ENCODE measurements around the gene TOMM7. TPM values are rescaled to one million over a fixed set of nuclear protein-coding genes. Genes with fewer than 3 reads are reported as not detected.

Gene TOMM7
- total RNA-seq (2014; rRNA removed; shearing (Covaris generic)), result 130 and 179 TPM in 2 replicates

DNA sequence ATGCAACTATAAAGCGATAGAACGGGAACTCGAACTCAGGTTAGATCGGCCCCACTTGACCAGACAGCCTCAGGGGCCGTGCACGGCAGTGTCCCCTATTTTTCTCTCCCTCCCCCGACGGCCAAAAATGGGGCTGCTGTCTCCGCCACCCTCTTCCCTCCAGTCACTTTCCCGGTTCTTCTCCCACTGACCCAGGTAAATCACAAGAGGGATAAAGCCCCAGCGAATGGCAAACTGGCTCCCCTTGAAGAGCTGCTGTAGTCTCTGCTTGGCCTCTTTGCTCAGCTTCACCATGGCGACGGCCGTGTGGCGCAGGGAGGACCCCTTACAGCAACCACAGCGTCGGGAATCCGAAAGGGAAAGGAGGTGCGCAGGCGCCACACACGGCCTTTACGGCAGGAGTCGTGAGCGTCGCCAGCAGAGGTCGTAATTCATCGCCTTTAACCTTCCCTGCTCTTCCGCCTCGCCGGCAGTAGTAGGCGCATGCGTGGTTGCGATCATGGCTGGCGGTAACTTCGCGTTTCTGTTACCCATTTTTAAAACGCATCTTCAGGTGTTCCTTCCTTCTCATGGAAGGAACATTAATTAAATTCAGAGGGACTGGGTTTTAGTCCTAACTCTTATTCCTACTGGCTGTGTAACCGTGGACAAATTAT is at the start of gene TOMM7:
Gene TOMM7, minus strand, starts transcription at position 364 of the 656 bp plus-strand sequence. Its CDS starts 70 bp downstream, at position 294.
- peak; percentile 97 for DNase-seq (ENCODE audit: low read depth)

DNA sequence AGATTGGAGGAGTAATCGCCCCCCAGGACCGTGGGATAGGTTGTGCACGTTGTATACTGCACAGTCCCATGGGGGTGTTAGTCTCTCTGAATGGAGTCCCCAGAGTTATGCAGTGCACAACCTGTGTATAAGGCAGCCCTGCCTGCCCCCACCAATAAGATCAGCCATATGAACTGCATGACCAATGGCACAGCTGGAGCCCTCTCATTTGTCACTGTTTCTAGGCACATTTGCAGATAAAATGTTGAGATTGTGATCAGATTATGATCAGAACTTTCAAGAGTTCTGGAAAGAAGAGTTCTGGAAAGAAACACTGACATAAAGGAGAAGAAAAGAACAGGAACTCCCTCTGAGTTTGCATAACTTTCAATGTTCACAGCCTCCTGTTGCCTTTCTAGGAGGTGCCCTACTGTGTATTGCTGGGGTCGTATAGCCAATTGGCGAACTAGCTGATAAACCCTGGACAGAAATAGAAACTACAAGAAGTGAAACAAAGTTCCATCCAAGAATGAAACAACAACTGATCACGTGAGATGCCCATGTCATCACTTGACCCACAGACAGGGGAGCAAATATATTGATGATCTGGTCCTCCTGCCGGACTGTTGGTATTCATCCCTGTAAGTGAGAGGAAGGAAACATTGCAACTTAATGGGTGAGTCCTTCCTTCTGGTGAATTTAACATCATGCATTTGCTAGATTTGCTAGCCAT is 49.6 kb upstream of the TOMM7 start:
- DNase-seq (ENCODE audit: low read depth), result no peak

- no peak for DNase-seq (ENCODE audit: low read depth)
Observed at GRCh38 chr7:22871661-22872060, 49.0 kb upstream of the TOMM7 start.

DNA sequence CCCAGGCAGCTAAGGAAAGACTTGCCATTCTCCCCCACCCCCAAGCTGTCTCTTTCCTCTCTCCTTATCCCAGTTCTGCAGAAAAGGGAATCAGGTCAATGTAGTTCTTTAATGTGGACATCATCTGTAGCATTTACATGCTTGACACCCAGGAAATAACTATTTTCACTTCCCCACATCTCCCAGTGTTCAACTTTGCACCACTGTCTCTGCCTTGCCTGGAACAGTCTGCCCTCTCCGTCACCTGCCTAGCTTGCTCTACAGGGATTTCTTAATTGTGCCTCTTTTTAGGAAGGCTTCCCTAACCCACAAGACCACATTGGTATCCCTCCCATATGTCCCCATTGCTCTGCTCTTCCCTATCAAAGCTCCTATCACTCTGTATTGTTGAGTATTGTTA is 45.9 kb upstream of the TOMM7 start:
- DNase-seq (ENCODE audit: low read depth), result no peak

DNA sequence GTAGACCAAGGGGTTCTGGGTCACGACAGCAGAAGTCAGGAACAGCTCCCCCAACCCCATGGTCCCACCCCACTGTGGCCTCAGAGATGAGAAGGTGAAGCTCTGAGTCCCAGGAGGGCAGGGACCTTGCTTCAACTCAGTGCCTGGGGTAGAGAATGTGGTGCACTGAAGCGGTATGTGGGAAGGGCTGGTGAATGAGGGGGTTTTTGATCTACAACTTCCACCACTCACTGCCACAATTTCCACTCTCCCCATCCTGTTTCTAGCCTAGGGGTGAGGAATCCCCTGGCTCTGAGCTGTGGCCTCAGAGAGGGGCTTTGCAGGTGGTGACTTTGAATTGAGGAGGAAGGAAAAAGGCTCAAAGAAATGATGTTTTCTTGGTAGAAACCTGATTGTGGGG is 44.9 kb upstream of the TOMM7 start:
- no peak for DNase-seq (ENCODE audit: low read depth)

GRCh38 chr7:22867003-22867402 is 44.4 kb upstream of the TOMM7 start:
- no peak for DNase-seq (ENCODE audit: low read depth)

DNA sequence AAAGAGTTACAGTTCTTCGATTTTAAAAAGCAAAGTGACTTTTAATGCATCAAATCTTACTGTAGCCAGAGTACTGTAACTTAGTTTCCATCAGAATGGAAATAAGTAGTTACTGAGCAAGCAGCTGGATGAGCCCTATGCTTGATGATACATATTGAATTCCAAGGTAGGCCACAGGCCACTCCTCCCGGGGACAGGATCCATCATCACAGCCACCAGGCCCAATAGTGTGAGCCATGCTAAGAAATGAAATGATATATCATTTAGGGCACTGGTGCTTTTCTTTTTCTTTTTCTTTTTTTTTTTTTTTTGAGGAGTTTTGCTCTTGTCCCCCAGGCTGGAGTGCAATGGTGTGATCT is 42.9 kb upstream of the TOMM7 start:
- DNase-seq (ENCODE audit: low read depth), result no peak

DNA sequence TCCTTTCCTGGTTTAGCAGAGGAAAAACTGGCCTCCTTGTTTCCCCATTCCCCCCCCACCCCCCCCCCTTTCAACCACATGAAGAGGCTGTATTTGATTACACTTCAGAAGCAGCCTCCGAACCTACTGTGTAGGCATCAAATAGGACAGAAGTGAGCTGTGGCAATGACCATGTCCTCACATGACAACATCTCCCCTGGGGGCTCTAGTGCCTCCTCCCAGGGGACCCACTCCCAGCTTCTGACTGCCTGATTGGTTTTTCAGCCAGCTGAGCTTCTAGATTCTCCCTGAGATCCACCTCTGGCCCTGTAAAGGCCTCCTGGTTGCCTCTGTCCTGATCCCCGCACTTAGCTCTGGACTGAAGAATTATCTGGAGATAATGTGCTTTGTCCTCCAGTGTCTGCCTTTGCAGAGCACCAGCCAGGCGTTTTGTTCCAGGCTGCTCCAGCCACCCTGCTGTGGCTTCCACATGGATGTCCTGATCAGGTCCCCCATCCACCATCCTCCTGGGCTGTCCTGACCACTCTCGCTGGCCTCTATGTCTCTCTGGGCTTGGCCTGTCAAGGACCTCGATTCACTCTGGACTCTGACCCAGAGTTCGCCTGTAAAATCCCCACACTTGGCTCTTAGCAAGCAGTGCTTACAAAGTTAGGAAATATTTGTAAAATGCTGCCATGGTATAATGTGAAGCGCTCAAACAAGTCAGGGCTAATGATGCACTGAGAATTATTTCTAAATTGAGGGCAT is 42.4 kb upstream of the TOMM7 start:
- DNase-seq (ENCODE audit: low read depth), result no peak

DNA sequence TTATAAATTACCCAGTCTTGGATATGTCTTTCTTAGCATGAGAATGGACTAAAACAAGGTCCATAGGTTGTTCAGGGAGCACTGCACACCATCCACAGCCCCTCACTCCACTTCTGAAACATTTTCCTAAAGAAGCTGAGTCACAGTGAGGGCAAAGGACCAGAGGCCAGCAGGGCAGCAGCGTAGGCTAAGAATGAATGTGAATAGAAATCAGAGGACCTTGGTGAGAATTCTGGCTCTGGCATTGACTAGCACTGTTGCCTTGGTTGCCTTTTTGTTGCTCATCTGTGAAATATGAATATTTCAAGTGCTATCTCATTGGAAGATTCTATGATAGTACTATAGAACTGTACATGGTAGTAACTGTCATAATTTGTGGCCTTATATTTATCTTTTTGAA is 41.7 kb upstream of the TOMM7 start:
- no peak for DNase-seq (ENCODE audit: low read depth)

- DNase-seq (ENCODE audit: low read depth), result no peak
Observed at GRCh38 chr7:22863156-22863899, 40.7 kb upstream of the TOMM7 start.

GRCh38 chr7:22861576-22861975 is 38.9 kb upstream of the TOMM7 start:
- DNase-seq (ENCODE audit: low read depth), result no peak

DNA sequence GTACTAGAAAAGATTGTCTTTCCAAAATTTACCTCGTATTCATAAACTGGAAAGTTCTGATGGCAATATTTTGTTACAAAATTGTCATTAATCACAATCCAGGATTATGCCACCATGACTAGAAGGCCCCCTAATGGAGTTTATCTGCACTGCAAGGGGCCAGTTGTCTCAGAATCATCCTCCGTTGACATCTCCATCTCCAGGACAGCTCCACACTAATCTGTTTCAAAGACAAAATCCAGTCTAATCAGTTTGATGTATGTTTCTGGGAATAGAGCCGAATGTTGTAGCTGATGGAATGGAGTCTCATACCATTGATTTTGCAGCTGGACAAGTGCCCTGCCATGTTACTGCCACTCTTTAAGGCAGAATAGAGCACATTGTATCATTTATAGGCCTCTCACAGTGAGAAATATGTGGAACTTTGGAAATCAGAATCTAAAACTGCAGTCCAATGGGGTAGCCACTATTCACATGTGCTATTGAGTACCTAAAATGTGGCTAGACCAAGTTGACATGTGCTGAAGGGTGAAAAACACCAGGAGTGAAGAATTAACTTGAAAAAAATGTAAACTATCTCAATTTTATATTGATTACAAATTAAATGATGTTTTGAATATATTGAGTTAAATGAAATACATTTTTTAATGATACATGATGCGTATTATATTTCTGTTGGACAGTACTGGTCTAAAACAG is 38.3 kb upstream of the TOMM7 start:
- DNase-seq (ENCODE audit: low read depth), result peak; percentile 37

GRCh38 chr7:22860337-22860736 is 37.7 kb upstream of the TOMM7 start:
- DNase-seq (ENCODE audit: low read depth), result no peak

- peak; percentile 32 for DNase-seq (ENCODE audit: low read depth)
Observed at GRCh38 chr7:22859641-22860290, 37.1 kb upstream of the TOMM7 start.

GRCh38 chr7:22858640-22859561 is 36.3 kb upstream of the TOMM7 start:
- DNase-seq (ENCODE audit: low read depth), result peak; percentile 99

- no peak for DNase-seq (ENCODE audit: low read depth)
Observed at GRCh38 chr7:22858274-22858639, 35.6 kb upstream of the TOMM7 start.

- no peak for DNase-seq (ENCODE audit: low read depth)
Observed at GRCh38 chr7:22856416-22856815, 33.8 kb upstream of the TOMM7 start.

- DNase-seq (ENCODE audit: low read depth), result no peak
Observed at GRCh38 chr7:22855049-22855392, 32.4 kb upstream of the TOMM7 start.

DNA sequence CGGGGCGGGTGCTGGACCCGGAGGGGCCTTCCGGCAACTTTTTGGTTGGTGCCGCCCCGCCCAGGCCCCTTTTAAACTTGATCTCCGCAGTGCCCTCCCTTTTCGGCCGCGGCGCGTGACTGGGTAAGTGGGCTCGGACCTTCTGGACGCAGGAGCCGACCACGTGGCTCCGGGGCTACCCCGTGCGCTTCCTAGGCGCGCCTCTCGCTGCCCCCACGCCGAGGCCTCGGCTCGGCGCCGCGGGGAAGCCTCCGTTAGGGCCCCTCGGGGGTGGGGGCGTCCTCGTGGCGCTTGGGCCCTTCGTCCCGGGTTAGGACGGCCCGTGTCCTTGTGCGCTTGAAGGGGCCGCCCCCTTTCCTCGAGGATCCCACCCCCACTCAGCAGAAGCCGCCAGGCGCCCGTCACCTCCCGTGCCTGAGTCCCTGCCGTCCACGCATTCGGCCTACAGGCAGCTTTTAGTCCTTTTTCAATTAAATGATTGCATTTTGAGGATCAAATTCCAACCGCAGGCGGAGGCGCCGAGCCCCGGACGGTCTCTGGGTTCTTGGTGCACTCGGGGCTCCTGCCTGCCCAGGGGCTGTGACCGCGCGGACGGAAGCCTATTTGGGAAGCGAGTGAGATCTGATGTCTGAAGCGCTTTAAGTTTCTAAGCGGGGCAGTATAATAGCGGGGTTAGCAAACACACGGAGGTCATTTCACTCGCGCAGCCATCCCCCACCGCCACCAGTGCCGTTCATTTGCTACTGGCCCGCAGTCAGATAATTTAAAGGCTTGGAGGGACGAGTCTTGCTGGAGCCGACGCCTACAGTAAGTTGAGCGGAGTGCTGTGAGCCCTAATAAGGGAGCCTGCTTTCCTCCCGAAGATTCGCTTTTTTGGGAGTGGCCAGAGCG is 31.8 kb upstream of the TOMM7 start:
- peak; percentile 79 for DNase-seq (ENCODE audit: low read depth)
